Naive thymus-derived CD4-positive, alpha-beta T cell (primary cell): Measurements from ENCODE around the gene NKAPL. TPM values are rescaled to one million over a fixed set of nuclear protein-coding genes. Genes with fewer than 3 reads are reported as not detected.

ENCODE experiments used
- ATAC-seq: fragments of 150-1000 bp; cut with Tn5 transposase; 2 replicates; pipeline ENCODE4 v1.10.0; 2021; ENCODE audit warnings: mild to moderate bottlenecking, moderate library complexity
- CTCF ChIA-PET: fragments of 350-600 bp; sonication (Branson Sonifier 250); formaldehyde crosslinking; loops from one replicate; lab custom pipeline; 2021; ENCODE audit warnings: antibody characterized with exemption; lab: Charles Lee
- POLR2A ChIA-PET: fragments of 350-600 bp; sonication (Branson Sonifier 250); formaldehyde crosslinking; loops from one replicate; lab custom pipeline; 2021; ENCODE audit warnings: antibody characterized with exemption, inconsistent platforms; lab: Charles Lee
- DNase-seq, 9 donors: peaks; one replicate each; pipeline versions ENCODE4 v3.0.0 to v3.0.0-alpha.2; 2020 to 2022; ENCODE audit warnings: mixed read lengths in 1 of 9
- H3K27ac ChIP-seq: one replicate; pipeline ENCODE4 v1.7.0; 2013; ENCODE audit warnings: mild to moderate bottlenecking, low read depth, low read length, moderate library complexity
- H3K27me3 ChIP-seq, 2 donors: one replicate each; pipeline ENCODE4 v1.7.0; 2013; ENCODE audit warnings: low read length in 2 of 2, mild to moderate bottlenecking in 2 of 2, moderate library complexity in 2 of 2; ENCODE audit not compliant: control insufficient read depth in 2 of 2, insufficient read depth in 2 of 2
- H3K36me3 ChIP-seq, 3 experiments: 1 replicate in 2 of 3; 2 replicates in 1 of 3; pipeline ENCODE4 v1.7.0; 2013; ENCODE audit warnings: low read length in 3 of 3, mild to moderate bottlenecking in 3 of 3, moderate library complexity in 1 of 3; ENCODE audit not compliant: insufficient read depth in 3 of 3, control insufficient read depth in 2 of 3
- H3K4me1 ChIP-seq, 2 donors: one replicate each; pipeline ENCODE4 v1.7.0; 2013; ENCODE audit warnings: low read length in 2 of 2, mild to moderate bottlenecking in 2 of 2, moderate library complexity in 1 of 2; ENCODE audit not compliant: control insufficient read depth in 2 of 2, insufficient read depth in 2 of 2
- H3K4me3 ChIP-seq: 2 replicates; pipeline ENCODE4 v1.7.0; 2013; ENCODE audit warnings: mild to moderate bottlenecking, low read length
- H3K9me3 ChIP-seq, 3 experiments: 1 replicate in 2 of 3; 2 replicates in 1 of 3; pipeline ENCODE4 v1.7.0; 2013; ENCODE audit warnings: low read length in 3 of 3; ENCODE audit not compliant: control insufficient read depth in 2 of 3
- H3K27ac Mint-ChIP-seq, 9 donors: one replicate each; pipeline ENCODE4 v1.8.0; 2020 to 2022; ENCODE audit warnings: mixed read lengths in 9 of 9, mild to moderate bottlenecking in 8 of 9, moderate library complexity in 5 of 9, inconsistent platforms in 2 of 9
- H3K27me3 Mint-ChIP-seq, 5 donors: one replicate each; pipeline ENCODE4 v1.8.0; 2021 to 2022; ENCODE audit warnings: mixed read lengths in 5 of 5, mild to moderate bottlenecking in 1 of 5
- H3K36me3 Mint-ChIP-seq, 5 donors: one replicate each; pipeline ENCODE4 v1.8.0; 2020 to 2022; ENCODE audit warnings: mixed read lengths in 5 of 5, mild to moderate bottlenecking in 3 of 5, inconsistent platforms in 1 of 5
- H3K4me1 Mint-ChIP-seq, 7 donors: one replicate each; pipeline ENCODE4 v1.8.0; 2020 to 2022; ENCODE audit warnings: mixed read lengths in 7 of 7, mild to moderate bottlenecking in 3 of 7, inconsistent platforms in 1 of 7
- H3K4me3 Mint-ChIP-seq, 10 donors: one replicate each; pipeline ENCODE4 v1.8.0; 2020 to 2022; ENCODE audit warnings: mild to moderate bottlenecking in 10 of 10, mixed read lengths in 10 of 10, moderate library complexity in 6 of 10, inconsistent platforms in 2 of 10
- H3K9me3 Mint-ChIP-seq, 11 donors: one replicate each; pipeline ENCODE4 v1.8.0; 2020 to 2022; ENCODE audit warnings: mixed read lengths in 11 of 11, mild to moderate bottlenecking in 4 of 11, inconsistent platforms in 1 of 11, moderate library complexity in 1 of 11
- intact Hi-C, 2 donors: fragments of 100-400 bp; cut with micrococcal nuclease; formaldehyde crosslinking; loops; one replicate each; pipeline ENCODE4 v1.15.1; 2023
- polyA plus RNA-seq, 2 donors: library from polyadenylated mRNA; unstranded; fragments of 300-500 nt; fragmentation: Illumina TruSeq; gene quantifications; one replicate each; pipeline ENCODE4 v1.2.3, GENCODE V29; 2021
- total RNA-seq, 6 experiments: library from RNA in 5 of 6; stranded (reverse) in 5 of 6; gene quantifications; 1 replicate in 5 of 6; 2 replicates in 1 of 6; pipeline ENCODE4 v1.2.3 and lab custom pipeline; 2021 to 2026

NKAPL gene
- total and polyA plus RNA-seq, 7 experiments from 2014 or later, result 0.12 to 0.30 (median 0.23) TPM; not detected in 1

DNA sequence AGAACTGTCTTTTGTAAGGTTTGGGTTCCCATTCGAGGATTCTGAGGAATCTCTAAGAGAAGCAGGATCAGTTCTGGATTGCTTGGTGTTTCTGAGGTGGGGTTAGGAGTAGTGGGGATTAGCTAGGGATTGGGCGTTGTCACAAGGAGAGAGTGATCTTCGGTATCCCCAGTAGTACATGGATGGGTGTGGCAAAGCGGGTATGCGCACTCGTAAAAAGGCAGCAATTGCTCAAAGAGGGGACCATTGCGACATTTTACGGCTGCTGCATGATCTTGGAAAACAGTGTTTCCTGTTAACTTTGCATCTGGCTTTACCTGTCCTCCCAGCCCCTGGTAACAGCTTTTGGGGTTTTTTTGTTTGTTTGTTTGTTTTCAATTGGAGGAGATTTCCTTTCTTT lies 43.7 kb upstream of the NKAPL start:
- Histone ChIP-seq H3K36me3 (no peaks in the 10 kb centered on the region), H3K4me1 (peaks cover 7 to 10% of the 10 kb centered on the region in 2 donors), H3K27me3 (peaks cover 27 to 32% of the 10 kb centered on the region in 2 donors), H3K9me3 (no peaks in the 10 kb centered on the region), H3K27ac (no peak overlapping the region), H3K4me3 (no peak overlapping the region)
- peak overlapping the region in 1 of 10 donors; percentile 11 for H3K4me3 Mint-ChIP-seq
- no peak for ATAC-seq
- peaks cover 0 to 4% (median 2%) of the 10 kb centered on the region in 5 donors for H3K36me3 Mint-ChIP-seq
- H3K27me3 Mint-ChIP-seq, result peaks cover 84 to 96% (median 90%) of the 10 kb centered on the region in 5 donors
- H3K4me1 Mint-ChIP-seq, result peaks cover 7 to 27% (median 21%) of the 10 kb centered on the region in 7 donors
- peaks cover 0 to 18% (median 2%) of the 10 kb centered on the region in 11 donors for H3K9me3 Mint-ChIP-seq
- ChIA-PET POLR2A (interaction anchor here (0.6 kb wide), 1 partner anchor 310 kb away, joined by 4 read pairs; no protein-coding TSS in a partner anchor), CTCF (no interaction called here)
- H3K27ac Mint-ChIP-seq, result no peak overlapping the region
- no peak for DNase-seq
- intact Hi-C loops, result no loop called here

DNA sequence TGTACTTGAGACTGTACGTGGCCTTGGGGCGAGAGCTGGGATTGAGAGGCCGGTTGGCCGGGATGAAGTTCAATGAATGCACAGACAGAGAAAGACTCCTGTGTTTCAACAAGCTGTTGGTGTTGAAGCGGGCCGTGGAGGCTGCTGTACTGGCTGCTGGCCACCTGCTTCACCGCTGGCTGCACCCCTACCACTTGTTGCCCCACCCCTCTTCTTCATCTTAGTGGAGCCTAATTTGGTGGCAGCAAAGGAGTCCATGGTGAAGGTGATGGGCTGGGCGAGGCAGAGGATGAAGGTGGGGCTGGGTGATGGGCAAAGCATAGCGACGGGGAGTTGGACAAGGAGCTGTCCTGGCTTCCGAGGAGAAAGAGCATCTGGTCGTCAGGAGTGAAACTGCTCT lies 41.2 kb upstream of the NKAPL start:
- Histone ChIP-seq H3K4me3 (no peak overlapping the region), H3K27me3 (peaks cover 7 to 15% of the 10 kb centered on the region in 2 donors)

DNA sequence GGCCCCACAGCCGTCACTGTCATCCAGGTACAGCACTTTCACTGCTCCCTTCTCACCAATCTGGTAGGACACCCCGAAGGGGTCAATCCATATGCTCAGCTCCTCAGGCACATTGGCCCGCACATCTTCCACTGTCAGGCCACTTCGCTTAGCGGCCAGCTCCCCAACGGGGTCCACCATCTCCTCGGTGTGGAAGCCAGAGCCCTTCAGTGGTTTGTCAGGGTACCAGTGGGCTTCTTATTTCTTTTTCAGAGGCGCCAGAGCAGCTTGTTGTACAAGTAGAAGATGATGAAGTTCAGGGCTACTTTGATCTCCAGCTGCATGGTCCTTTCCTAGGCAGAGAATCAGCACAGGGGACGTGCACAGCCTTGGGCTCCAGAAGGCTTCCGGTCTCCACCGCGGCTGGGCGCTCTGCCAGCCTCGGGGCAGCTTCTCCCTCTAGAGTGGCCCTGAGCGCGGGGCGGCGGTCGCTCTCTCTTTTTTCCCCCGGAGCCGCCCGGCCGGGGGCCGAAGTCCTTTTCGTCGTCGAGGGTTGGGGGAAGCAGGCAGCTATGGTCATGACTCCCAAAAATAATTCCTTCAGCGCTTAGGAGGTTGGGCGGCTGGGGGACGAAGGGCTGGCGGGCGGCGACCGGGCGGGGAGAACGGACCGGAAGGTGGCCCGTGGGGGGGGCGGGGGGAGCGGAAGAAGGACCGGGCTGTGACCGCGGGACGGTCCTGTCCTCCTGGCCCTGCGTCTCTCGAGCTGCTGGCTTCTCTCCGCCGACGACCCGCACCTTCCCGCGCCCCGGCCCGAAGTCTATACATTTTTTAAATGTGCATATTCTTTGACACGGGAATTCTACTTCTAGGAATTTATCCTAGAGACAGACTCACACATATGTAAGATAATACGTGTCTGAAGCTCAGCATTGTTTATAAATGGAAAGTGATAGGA lies 40.5 kb upstream of the NKAPL start:
- CTCF ChIA-PET, result no interaction called here
- H3K27ac Mint-ChIP-seq, result no peak overlapping the region

More for the DNA sequence above, 41.2 kb upstream of the NKAPL start:
- Mint-ChIP-seq H3K4me3 (peak overlapping the region in 8 of 10 donors; percentile 15 to 76 (median 40)), H3K36me3 (peaks cover 0 to 3% (median 0%) of the 10 kb centered on the region in 5 donors), H3K27ac (no peak overlapping the region), H3K9me3 (peaks cover 0 to 9% (median 0%) of the 10 kb centered on the region in 11 donors), H3K4me1 (peaks cover 0 to 17% (median 8%) of the 10 kb centered on the region in 7 donors), H3K27me3 (peaks cover 82 to 93% (median 88%) of the 10 kb centered on the region in 5 donors)
- DNase-seq, result no peak
- H3K36me3 ChIP-seq, result no peaks in the 10 kb centered on the region
- intact Hi-C loops, result no loop called here
- no peaks in the 10 kb centered on the region for H3K9me3 ChIP-seq
- H3K27ac ChIP-seq, result no peak overlapping the region
- no peak for ATAC-seq
- CTCF ChIA-PET, result no interaction called here
- POLR2A ChIA-PET, result no interaction called here
- H3K4me1 ChIP-seq, result no peaks in the 10 kb centered on the region

GRCh38 chr6:28220257-28221133 lies 38.6 kb upstream of the NKAPL start:
- DNase-seq (no peak), ATAC-seq (no peak)
- peaks cover 75 to 90% (median 87%) of the 10 kb centered on the region in 5 donors for H3K27me3 Mint-ChIP-seq
- ChIA-PET CTCF (no interaction called here), POLR2A (no interaction called here)
- no peak overlapping the region for H3K27ac ChIP-seq
- no peak overlapping the region for H3K4me3 Mint-ChIP-seq
- peaks cover 0 to 7% (median 0%) of the 10 kb centered on the region in 5 donors for H3K36me3 Mint-ChIP-seq
- H3K27ac Mint-ChIP-seq, result no peak overlapping the region
- no peaks in the 10 kb centered on the region for H3K9me3 ChIP-seq
- no peaks in the 10 kb centered on the region for H3K36me3 ChIP-seq
- intact Hi-C loops, result no loop called here
- peaks cover 7 to 9% of the 10 kb centered on the region in 2 donors for H3K27me3 ChIP-seq
- H3K4me1 ChIP-seq, result no peaks in the 10 kb centered on the region
- H3K9me3 Mint-ChIP-seq, result peaks cover 0 to 9% (median 0%) of the 10 kb centered on the region in 11 donors
- H3K4me3 ChIP-seq, result no peak overlapping the region
- peaks cover 0 to 18% (median 14%) of the 10 kb centered on the region in 7 donors for H3K4me1 Mint-ChIP-seq

More for the DNA sequence above, 40.5 kb upstream of the NKAPL start:
- no peaks in the 10 kb centered on the region for H3K4me1 ChIP-seq
- no peaks in the 10 kb centered on the region for H3K36me3 ChIP-seq
- peaks cover 7 to 15% of the 10 kb centered on the region in 2 donors for H3K27me3 ChIP-seq
- no peak overlapping the region for H3K27ac ChIP-seq
- Mint-ChIP-seq H3K27me3 (peaks cover 82 to 93% (median 88%) of the 10 kb centered on the region in 5 donors), H3K4me1 (peaks cover 0 to 13% (median 5%) of the 10 kb centered on the region in 7 donors), H3K9me3 (peaks cover 0 to 9% (median 0%) of the 10 kb centered on the region in 11 donors), H3K36me3 (peaks cover 0 to 3% (median 0%) of the 10 kb centered on the region in 5 donors), H3K4me3 (peak overlapping the region; percentile 25 to 83 (median 67))
- H3K9me3 ChIP-seq, result no peaks in the 10 kb centered on the region
- ATAC-seq (peak; percentile 78), DNase-seq (peak in 2 of 9 donors; percentile 26 to 34)
- intact Hi-C loops, result no loop called here
- POLR2A ChIA-PET, result no interaction called here
- H3K4me3 ChIP-seq, result peak overlapping the region; percentile 12

DNA sequence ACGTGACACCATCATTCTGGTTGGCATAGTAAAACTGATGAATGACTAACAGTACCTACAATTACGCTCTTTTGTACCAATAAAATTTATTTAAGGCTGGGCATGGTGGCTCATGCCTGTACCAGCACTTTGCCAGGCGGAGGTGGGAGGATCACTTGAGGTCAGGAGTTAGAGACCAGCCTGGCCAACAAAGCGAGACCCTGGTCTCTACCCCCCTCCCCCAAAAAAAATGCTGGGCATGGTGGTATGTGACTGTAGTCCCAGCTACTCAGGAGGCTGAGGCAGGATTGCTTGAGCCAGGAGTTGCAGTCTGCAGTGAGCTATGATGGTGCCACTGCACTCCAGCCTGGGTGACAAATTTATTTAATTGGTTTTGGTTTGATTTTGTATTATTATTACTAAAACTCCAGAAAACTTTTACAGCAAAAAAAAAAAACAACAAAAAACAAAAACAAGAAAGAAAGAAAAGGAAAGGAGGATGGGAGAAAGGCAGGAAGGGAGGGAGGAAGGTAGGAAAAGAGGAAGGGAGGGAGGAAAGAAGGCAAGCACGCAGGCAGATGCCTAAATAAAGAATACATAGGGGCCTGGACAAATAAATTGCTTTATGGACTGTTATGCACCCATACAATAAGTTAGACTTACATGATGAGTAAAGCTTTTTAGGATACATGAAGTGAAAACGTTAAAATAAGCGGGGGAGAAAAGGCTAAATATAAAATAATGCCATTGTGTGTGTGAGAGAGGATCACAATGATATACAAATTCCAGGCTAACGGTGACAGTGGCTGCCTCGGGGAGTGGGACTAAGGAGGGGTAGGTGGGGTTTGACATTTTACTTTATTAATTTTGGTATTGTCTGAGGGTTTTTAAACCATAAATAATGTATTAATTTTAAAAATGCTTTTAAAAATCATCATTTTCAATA lies 34.7 kb upstream of the NKAPL start:
- no peak for ATAC-seq
- H3K4me1 ChIP-seq, result no peaks in the 10 kb centered on the region
- no peak for DNase-seq
- Mint-ChIP-seq H3K27me3 (peaks cover 45 to 74% (median 60%) of the 10 kb centered on the region in 5 donors), H3K9me3 (peaks cover 0 to 9% (median 0%) of the 10 kb centered on the region in 11 donors), H3K27ac (peak overlapping the region in 2 of 9 donors; percentile 5 to 56), H3K36me3 (peaks cover 0 to 23% (median 0%) of the 10 kb centered on the region in 5 donors), H3K4me3 (peak overlapping the region; percentile 74 to 94 (median 88)), H3K4me1 (peaks cover 0 to 36% (median 13%) of the 10 kb centered on the region in 7 donors)
- CTCF ChIA-PET, result no interaction called here
- peak overlapping the region; percentile 55 for H3K4me3 ChIP-seq
- POLR2A ChIA-PET, result no interaction called here
- H3K27me3 ChIP-seq, result peaks cover 7 to 11% of the 10 kb centered on the region in 2 donors
- intact Hi-C loops, result loop anchor here in 1 of 2 donors (2.0 kb wide), 1 partner anchor 28 kb away; the partner anchor contains the start of gene ZKSCAN4
- no peaks in the 10 kb centered on the region for H3K36me3 ChIP-seq
- H3K9me3 ChIP-seq, result no peaks in the 10 kb centered on the region
- H3K27ac ChIP-seq, result no peak overlapping the region
